ENCODE results near the gene ADAT2.

The ADAT2 gene

GRCh38 chr6:143397227-143398222 is 53.0 kb downstream of the ADAT2 start:
- peak; percentile 59 for DNase-seq (ENCODE audit: low read depth, low spot score)

GRCh38 chr6:143396497-143397226 is 53.8 kb downstream of the ADAT2 start:
- DNase-seq (ENCODE audit: low read depth, low spot score) = no peak

DNA sequence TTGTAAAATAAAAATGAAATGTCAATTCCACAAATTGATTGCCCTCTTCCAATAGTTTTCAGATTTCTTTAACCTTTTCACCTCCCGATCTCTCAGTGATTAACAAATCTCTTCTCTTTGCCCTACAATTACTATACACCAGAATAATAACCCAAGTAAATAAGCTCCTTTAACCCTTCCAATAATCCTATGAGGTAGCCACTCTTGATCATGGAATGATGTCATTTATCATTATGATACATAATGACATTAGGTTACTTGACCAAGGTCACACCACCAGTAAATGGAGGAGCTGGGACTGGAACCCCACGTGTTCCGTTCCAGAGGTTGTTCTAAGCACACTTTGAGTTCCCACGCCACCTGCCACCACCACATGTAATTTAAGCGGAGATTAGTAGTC is 54.8 kb downstream of the ADAT2 start:
- no peak for DNase-seq (ENCODE audit: low read depth, low spot score)

DNA sequence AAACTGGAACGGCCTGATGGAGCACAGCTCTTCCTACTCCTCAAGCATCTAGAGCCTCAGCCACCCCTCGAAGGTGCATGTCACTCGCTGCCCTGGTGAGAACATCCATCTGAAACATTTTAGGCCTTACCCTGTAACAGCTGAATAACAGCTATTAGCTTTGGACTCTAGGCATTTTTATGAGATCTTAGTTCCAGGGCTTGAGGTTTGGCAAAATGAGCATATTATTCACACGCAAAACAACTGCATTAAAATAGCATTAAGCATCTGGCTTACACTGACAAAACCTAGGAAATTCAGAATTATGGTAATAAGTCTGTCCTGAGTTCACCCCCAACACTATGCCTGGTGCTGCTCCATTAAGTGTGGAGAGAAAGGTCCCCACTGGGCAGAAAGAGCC is 56.1 kb downstream of the ADAT2 start:
- no peak for DNase-seq (ENCODE audit: low read depth, low spot score)

GRCh38 chr6:143390278-143390677 is 60.2 kb downstream of the ADAT2 start:
- DNase-seq (ENCODE audit: low read depth, low spot score) = no peak

DNA sequence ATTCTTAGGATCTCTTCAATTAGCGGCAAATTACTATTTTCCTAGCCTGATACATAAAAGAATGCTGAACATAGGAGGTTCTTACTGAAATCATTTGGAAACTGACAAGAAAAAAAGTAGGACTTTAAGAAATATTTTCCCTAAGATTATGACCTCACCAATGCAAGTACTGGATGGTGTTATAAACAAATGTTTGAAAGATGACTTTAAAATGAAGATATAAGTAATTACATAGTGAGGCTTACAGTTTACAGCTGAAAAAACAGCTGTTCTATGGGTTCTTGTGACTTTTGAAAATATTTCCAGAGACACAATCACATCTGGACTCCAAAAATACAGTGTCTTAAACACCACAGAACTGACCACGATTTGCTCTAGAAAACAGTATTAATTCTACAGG is 64.9 kb downstream of the ADAT2 start:
- DNase-seq (ENCODE audit: low read depth, low spot score) = no peak

- DNase-seq (ENCODE audit: low read depth, low spot score) = no peak
Measured at GRCh38 chr6:143376861-143377260, 73.6 kb downstream of the ADAT2 start.

DNA sequence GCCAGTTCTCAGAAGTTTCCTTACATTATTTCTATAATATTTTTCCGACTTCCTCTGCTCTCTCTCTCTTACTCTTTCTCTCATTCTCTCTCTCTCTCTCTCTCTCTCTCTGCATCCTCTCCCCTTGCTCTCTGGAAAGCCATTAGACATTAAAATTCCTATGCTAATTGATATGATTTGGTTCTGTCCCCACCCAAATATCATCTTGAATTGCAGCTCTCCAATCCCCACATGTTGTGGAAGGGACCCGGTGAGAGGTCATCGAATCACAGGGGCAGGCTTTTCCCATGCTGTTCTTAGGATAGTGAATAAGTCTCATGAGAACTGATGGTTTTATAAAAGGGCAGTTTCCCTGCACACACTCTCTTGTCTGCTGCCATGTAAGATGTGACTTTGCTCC is 74.1 kb downstream of the ADAT2 start:
- no peak for DNase-seq (ENCODE audit: low read depth, low spot score)

DNA sequence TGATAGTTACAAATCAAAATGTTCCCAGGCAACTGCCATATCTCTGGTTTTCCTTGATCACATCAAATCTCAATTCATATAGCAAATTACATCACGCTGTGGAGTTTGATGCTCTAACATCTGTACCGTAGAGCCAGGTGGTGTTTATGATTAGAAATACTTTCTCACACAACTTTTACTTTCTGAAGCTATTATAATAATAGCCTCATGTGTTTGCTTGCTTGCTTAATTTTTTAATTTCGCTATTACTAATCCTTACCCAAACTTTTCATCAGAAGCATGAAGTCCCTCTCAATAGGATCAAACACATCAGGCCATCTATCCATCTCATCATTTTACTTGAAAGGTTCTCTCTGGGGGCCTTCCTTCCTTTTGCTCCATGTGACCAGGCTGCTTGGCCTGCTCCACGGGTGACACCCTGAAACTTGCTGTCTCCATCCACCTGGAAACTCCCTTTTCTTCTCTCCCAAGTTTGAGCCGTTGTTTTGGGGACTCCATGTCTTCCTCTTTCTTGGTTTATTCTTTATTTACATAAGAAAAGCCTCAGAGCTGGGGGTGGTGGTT is 75.4 kb downstream of the ADAT2 start:
- no peak for DNase-seq (ENCODE audit: low read depth, low spot score)

GRCh38 chr6:143374014-143374413 is 76.5 kb downstream of the ADAT2 start:
- DNase-seq (ENCODE audit: low read depth, low spot score) = no peak

All from iPS DF 19.7 (cell line).